B cell (primary cell): Measurements from ENCODE around the gene SLC44A1. TPM values are rescaled to one million over a fixed set of nuclear protein-coding genes. Genes with fewer than 3 reads are reported as not detected.

Experiments used
- ATAC-seq: fragments of 200-7000 bp; cut with Tn5 transposase; one replicate; pipeline ENCODE4 v1.10.0; 2021; ENCODE audit warnings: low read depth, mild to moderate bottlenecking, moderate number of reproducible peaks, moderate library complexity
- CTCF ChIA-PET: fragments of 350-600 bp; sonication (Branson Sonifier 250); formaldehyde crosslinking; loops from one replicate; lab custom pipeline; 2021; ENCODE audit warnings: antibody characterized with exemption, inconsistent platforms; lab: Charles Lee
- POLR2A ChIA-PET: fragments of 350-600 bp; sonication (Branson Sonifier 250); formaldehyde crosslinking; loops from one replicate; lab custom pipeline; 2021; ENCODE audit warnings: antibody characterized with exemption; lab: Charles Lee
- DNase-seq: peaks from one replicate; pipeline ENCODE4 v3.0.0; 2013
- H2AFZ ChIP-seq: 2 replicates; pipeline ENCODE4 v1.6.1; 2012; ENCODE audit warnings: mild to moderate bottlenecking, low read depth, low read length; ENCODE audit not compliant: insufficient read depth, poor library complexity, severe bottlenecking
- H3K27ac ChIP-seq, 2 donors: 1 replicate in 1 of 2; 2 replicates in 1 of 2; pipeline ENCODE4 v1.5.1; 2012 to 2013; ENCODE audit warnings: low read length in 2 of 2, mild to moderate bottlenecking in 2 of 2, moderate library complexity in 1 of 2
- H3K27me3 ChIP-seq, 4 experiments: fragments of 200-600 bp in 1 of 4; sonication (generic) in 1 of 4; replicated peaks in 1 of 4; 1 replicate in 2 of 4; 2 replicates in 2 of 4; pipeline versions ENCODE4 v1.6.1 to v1.7.0; 2013 to 2016; ENCODE audit warnings: low read length in 3 of 4, mild to moderate bottlenecking in 2 of 4, mixed read lengths in 1 of 4, moderate library complexity in 1 of 4; ENCODE audit not compliant: insufficient read depth in 4 of 4, control insufficient read depth in 3 of 4; ENCODE audit errors: control extremely low read depth in 1 of 4
- H3K36me3 ChIP-seq, 2 experiments: replicated peaks in 1 of 2; 1 replicate in 1 of 2; 2 replicates in 1 of 2; pipeline versions ENCODE4 v1.6.1 to v1.7.1; 2013; ENCODE audit warnings: low read length in 1 of 2; ENCODE audit not compliant: insufficient read depth in 2 of 2, control insufficient read depth in 1 of 2; ENCODE audit errors: control extremely low read depth in 1 of 2, extremely low read depth in 1 of 2
- H3K4me1 ChIP-seq, 2 donors: fragments of 200-600 bp in 1 of 2; sonication (generic) in 1 of 2; 1 replicate in 1 of 2; 2 replicates in 1 of 2; pipeline versions ENCODE4 v1.5.1 to v1.6.1; 2013 to 2017; ENCODE audit warnings: low read length in 2 of 2; ENCODE audit not compliant: control insufficient read depth in 2 of 2, insufficient read depth in 2 of 2
- H3K4me2 ChIP-seq: replicated peaks from 2 replicates; pipeline ENCODE3; 2012; ENCODE audit warnings: mild to moderate bottlenecking, low read depth, low read length; ENCODE audit not compliant: poor library complexity, severe bottlenecking
- H3K4me3 ChIP-seq, 5 experiments: fragments of 200-600 bp in 1 of 5; sonication (generic) in 1 of 5; 1 replicate in 3 of 5; 2 replicates in 2 of 5; pipeline versions ENCODE4 v1.5.1 to v1.7.0; 2011 to 2016; ENCODE audit warnings: low read length in 4 of 5, mild to moderate bottlenecking in 4 of 5, low read depth in 2 of 5, control low read depth in 1 of 5, moderate library complexity in 1 of 5; ENCODE audit not compliant: insufficient read depth in 1 of 5; ENCODE audit errors: control extremely low read depth in 1 of 5, extremely low read depth in 1 of 5
- H3K79me2 ChIP-seq: fragments of 200-600 bp; sonication (generic); one replicate; pipeline ENCODE4 v1.6.0; 2016; ENCODE audit warnings: low read length; ENCODE audit not compliant: control insufficient read depth, insufficient read depth
- H3K9ac ChIP-seq: fragments of 200-600 bp; sonication (generic); 2 replicates; pipeline ENCODE4 v1.6.1; 2017; ENCODE audit warnings: mild to moderate bottlenecking, low read length, moderate library complexity
- H3K9me3 ChIP-seq, 3 donors: one replicate each; pipeline versions ENCODE4 v1.6.1 to v1.7.1; 2013; ENCODE audit warnings: low read length in 2 of 3; ENCODE audit not compliant: control insufficient read depth in 2 of 3, insufficient read depth in 1 of 3; ENCODE audit errors: control extremely low read depth in 1 of 3
- H4K20me1 ChIP-seq: 2 replicates; pipeline ENCODE4 v1.6.0; 2012; ENCODE audit warnings: mild to moderate bottlenecking, low read length; ENCODE audit not compliant: insufficient read depth, control insufficient read depth, poor library complexity, severe bottlenecking
- H3K27ac Mint-ChIP-seq: one replicate; pipeline ENCODE4 v1.8.0; 2021; ENCODE audit warnings: mixed read lengths
- H3K27me3 Mint-ChIP-seq: one replicate; pipeline ENCODE4 v1.8.0; 2021; ENCODE audit warnings: mixed read lengths
- H3K4me1 Mint-ChIP-seq: one replicate; pipeline ENCODE4 v1.8.0; 2021; ENCODE audit warnings: mixed read lengths
- H3K4me3 Mint-ChIP-seq: one replicate; pipeline ENCODE4 v1.8.0; 2021; ENCODE audit warnings: mixed read lengths
- H3K9me3 Mint-ChIP-seq: one replicate; pipeline ENCODE4 v1.8.0; 2022; ENCODE audit warnings: mixed read lengths; ENCODE audit not compliant: insufficient read depth
- CTCF ChIP-seq: fragments of 200-600 bp; IDR thresholded peaks from one replicate; pipeline ENCODE4 v1.8.0; 2022; ENCODE audit warnings: antibody characterized with exemption, mild to moderate bottlenecking
- EZH2 ChIP-seq: IDR thresholded peaks from 2 replicates; pipeline ENCODE4 v1.6.1; 2012; ENCODE audit warnings: borderline replicate concordance, low read depth, mild to moderate bottlenecking, moderate library complexity, low read length; ENCODE audit not compliant: insufficient read depth, poor library complexity, severe bottlenecking
- WGBS: methylation state at CpG from one replicate; pipeline ENCODE4 v1.1.5; 2013; ENCODE audit warnings: missing lambda C conversion rate; ENCODE audit not compliant: insufficient coverage; 5-methylcytosine and 5-hydroxymethylcytosine counted together
- intact Hi-C: fragments of 100-400 bp; cut with micrococcal nuclease; formaldehyde crosslinking; loops from one replicate; pipeline ENCODE4 v1.10.0; 2022
- polyA plus RNA-seq: library from polyadenylated mRNA; depleted of rRNA; stranded (reverse); fragments of >200 nt; gene quantifications from 2 replicates; pipeline ENCODE4 v1.2.3, GENCODE V29; 2012
- total RNA-seq, 2 donors: library from RNA; stranded (reverse); fragments of 120-200 nt in 1 of 2; gene quantifications; 1 replicate in 1 of 2; 2 replicates in 1 of 2; pipeline versions ENCODE4 v1.2.3 to v1.2.4, GENCODE V29; 2013 to 2022

Gene SLC44A1
- total and polyA plus RNA-seq, 2 donors (not counting 1 experiment from before 2014, with no cell fraction given): 2.2 to 17.7 TPM

- no peak for ATAC-seq
- Histone ChIP-seq H3K79me2 (peaks cover 17% of the 10 kb centered on the region), H3K27ac (no peak overlapping the region), H3K4me3 (no peak overlapping the region), H3K9me3 (no peaks in the 10 kb centered on the region), H3K4me1 (peaks cover 5 to 20% of the 10 kb centered on the region in 2 donors), H3K4me2 (no peak overlapping the region), H3K36me3 (no peaks in the 10 kb centered on the region), H3K9ac (no peak overlapping the region), H4K20me1 (no peaks in the 10 kb centered on the region), H3K27me3 (no peaks in the 10 kb centered on the region), H2AFZ (no peak overlapping the region)
- DNase-seq: no peak
- ChIA-PET POLR2A (no interaction called here), CTCF (no interaction called here)
- H3K4me1 Mint-ChIP-seq: peaks cover 20% of the 10 kb centered on the region
- no peaks in the 10 kb centered on the region for H3K27me3 Mint-ChIP-seq
- TF ChIP-seq EZH2 (no peak), CTCF (no peak)
- 90% methylated on average over 2 of the region's 2 CpGs for WGBS
- H3K9me3 Mint-ChIP-seq: no peaks in the 10 kb centered on the region
- intact Hi-C loops: no loop called here
- no peak overlapping the region for H3K4me3 Mint-ChIP-seq
- no peak overlapping the region for H3K27ac Mint-ChIP-seq
Measured at GRCh38 chr9:105257809-105258208, 13.4 kb downstream of the SLC44A1 start.

GRCh38 chr9:105258225-105258737 is 13.8 kb downstream of the SLC44A1 start:
- ChIA-PET POLR2A (no interaction called here), CTCF (no interaction called here)
- no peak overlapping the region for H3K27ac ChIP-seq
- 78% methylated on average over 2 of the region's 3 CpGs for WGBS
- H4K20me1 ChIP-seq: no peaks in the 10 kb centered on the region
- no peaks in the 10 kb centered on the region for H3K9me3 ChIP-seq
- Mint-ChIP-seq H3K4me1 (peaks cover 20% of the 10 kb centered on the region), H3K27ac (no peak overlapping the region), H3K9me3 (no peaks in the 10 kb centered on the region), H3K27me3 (no peaks in the 10 kb centered on the region), H3K4me3 (no peak overlapping the region)
- no peak for DNase-seq
- no peak for ATAC-seq
- intact Hi-C loops: no loop called here
- H3K9ac ChIP-seq: no peak overlapping the region
- TF ChIP-seq EZH2 (no peak), CTCF (no peak)
- H3K27me3 ChIP-seq: no peaks in the 10 kb centered on the region
- H3K36me3 ChIP-seq: no peaks in the 10 kb centered on the region
- H3K4me2 ChIP-seq: no peak overlapping the region
- peaks cover 16% of the 10 kb centered on the region for H3K79me2 ChIP-seq
- H2AFZ ChIP-seq: no peak overlapping the region
- H3K4me3 ChIP-seq: no peak overlapping the region
- H3K4me1 ChIP-seq: peaks cover 5 to 20% of the 10 kb centered on the region in 2 donors
